Measurements from ENCODE around the gene MST1.

DNA sequence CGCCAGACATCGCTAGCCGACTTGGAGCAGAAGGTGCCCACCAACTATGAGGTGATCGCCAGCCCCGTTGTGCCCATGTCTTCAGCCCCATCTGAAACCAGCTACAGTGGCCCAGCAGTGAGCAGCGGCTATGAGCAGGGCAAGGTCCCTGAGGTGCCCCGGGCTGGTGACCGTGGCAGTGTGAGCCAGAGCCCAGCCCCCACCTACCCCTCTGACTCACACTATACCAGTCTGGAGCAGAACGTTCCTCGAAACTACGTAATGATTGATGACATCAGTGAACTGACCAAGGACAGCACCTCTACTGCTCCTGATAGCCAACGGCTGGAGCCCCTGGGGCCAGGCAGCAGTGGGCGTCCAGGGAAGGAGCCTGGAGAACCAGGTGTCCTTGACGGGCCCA, 28.0 kb downstream of the MST1 start:
- TF ChIP-seq TARDBP (IDR thresholded peaks at IDR 0.05) (no peak), HDGF (IDR thresholded peaks at IDR 0.05; ENCODE audit: borderline replicate concordance) (no peak), L3MBTL2 (conservative IDR thresholded peaks at IDR 0.05) (no peak), SP1 (IDR thresholded peaks at IDR 0.05) (no peak), NFRKB (IDR thresholded peaks at IDR 0.05) (no peak)

Measured in HEK293T (cell line).